ENCODE measurements around the gene CNOT9.

CNOT9 gene

DNA sequence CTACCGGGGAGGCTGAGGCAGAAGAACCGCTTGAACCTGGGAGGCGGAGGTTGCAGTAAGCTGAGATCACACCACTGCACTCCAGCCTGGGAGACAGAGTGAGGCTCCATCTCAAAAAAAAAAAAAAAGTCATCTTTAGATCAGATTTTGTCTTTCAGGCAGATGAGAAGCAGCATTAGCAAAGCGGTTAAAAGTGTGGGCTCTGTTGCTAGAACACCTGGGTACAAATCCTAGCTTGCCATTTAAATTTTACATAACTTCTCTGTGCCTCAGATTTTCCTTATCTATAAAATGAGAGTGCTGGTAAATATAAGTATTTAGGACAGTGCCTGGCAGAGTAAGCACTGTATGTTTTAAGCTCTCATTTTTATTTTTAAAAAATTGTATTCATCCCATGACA is 8.2 kb downstream of the CNOT9 start:
- Histone ChIP-seq H3K4me3 (ENCODE audit: low read depth in 1 of 5, low read length in 5 of 5) (no peak overlapping the region), H3K4me1 (ENCODE audit: control insufficient read depth in 5 of 5, insufficient read depth in 5 of 5, low read length in 5 of 5) (no peaks in the 10 kb centered on the region), H3K27me3 (ENCODE audit: control insufficient read depth in 5 of 5, insufficient read depth in 4 of 5, low read length in 5 of 5) (no peaks in the 10 kb centered on the region), H3K9me3 (ENCODE audit: control insufficient read depth in 5 of 5, low read length in 5 of 5) (no peaks in the 10 kb centered on the region), H3K9ac (ENCODE audit: low read length in 5 of 5) (no peak overlapping the region), H3K27ac (ENCODE audit: low read depth, low read length) (no peak overlapping the region), H3K36me3 (ENCODE audit: control insufficient read depth in 5 of 5, insufficient read depth in 5 of 5, low read length in 5 of 5) (peaks cover 5 to 31% (median 19%) of the 10 kb centered on the region in 5 donors)

DNA sequence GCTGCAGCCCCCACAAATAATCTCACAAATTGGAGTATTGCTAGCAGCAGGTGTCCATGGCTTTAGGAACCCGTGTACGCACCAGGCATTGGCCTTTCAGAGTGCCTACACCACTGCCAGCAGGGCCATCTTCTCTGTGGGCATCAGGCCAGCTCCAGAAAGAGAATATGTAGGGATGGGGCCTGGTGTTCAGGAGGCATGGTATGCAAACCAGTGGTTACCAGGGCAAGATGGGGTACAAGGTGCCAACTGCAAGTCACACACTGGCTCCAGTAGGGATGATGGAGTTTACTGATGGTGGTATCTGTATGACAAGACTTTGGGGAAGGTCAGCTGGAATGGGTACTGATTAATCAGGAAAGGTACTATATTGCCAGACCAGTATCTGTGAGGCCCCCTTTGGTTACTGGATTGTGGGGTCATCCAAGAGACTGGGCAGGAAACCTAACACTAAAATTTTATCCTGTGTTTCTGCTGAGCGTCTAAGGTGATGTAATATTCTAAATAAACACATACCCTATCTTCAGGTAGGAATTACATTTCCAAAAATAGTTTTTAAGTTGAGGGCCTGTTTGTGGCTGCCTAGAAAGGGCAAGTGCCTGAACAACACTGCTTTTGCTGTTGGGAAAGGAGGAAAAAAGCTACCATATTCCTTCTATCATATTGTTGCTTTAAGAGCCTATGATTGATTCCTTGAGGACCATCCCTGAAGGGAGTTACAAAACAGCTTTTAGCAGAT is 9.0 kb downstream of the CNOT9 start:
- H3K27ac ChIP-seq (ENCODE audit: low read depth, low read length): no peak overlapping the region
- no peaks in the 10 kb centered on the region for H3K4me1 ChIP-seq (ENCODE audit: control insufficient read depth in 5 of 5, insufficient read depth in 5 of 5, low read length in 5 of 5)
- H3K4me3 ChIP-seq (ENCODE audit: low read depth in 1 of 5, low read length in 5 of 5): no peak overlapping the region
- no peaks in the 10 kb centered on the region for H3K9me3 ChIP-seq (ENCODE audit: control insufficient read depth in 5 of 5, low read length in 5 of 5)
- H3K27me3 ChIP-seq (ENCODE audit: control insufficient read depth in 5 of 5, insufficient read depth in 4 of 5, low read length in 5 of 5): no peaks in the 10 kb centered on the region
- H3K36me3 ChIP-seq (ENCODE audit: control insufficient read depth in 5 of 5, insufficient read depth in 5 of 5, low read length in 5 of 5): peaks cover 7 to 27% (median 20%) of the 10 kb centered on the region in 5 donors
- no peak overlapping the region for H3K9ac ChIP-seq (ENCODE audit: low read length in 5 of 5)

DNA sequence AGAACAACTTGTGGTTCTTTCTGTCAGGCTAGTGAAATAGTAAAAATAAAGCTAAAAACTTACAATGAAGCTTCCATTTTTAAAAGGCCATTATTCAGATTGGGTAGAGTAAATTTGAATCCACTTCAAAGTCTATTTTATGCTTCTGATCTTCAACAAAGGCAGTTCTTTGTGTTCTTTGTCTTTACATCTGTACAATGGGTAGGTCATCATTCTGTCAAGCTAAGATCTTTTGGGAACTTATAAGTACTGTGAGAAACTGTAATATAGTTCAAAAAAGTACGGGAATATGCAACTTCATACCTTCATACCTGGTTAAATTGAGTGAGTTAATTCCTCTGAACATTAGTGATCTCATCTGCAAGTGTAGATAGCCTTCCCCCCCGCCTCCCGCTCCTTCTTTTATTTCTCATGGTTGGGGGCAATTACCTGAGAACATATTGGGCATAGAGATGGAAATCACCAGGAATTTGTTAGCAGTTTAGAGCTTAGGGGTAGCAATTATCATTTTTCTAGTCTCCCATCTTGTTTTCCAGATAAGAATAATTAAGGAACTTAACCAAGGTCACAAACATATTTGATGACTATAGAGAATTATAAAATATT is 9.7 kb downstream of the CNOT9 start:
- H3K27ac ChIP-seq (ENCODE audit: low read depth, low read length): no peak overlapping the region
- H3K9me3 ChIP-seq (ENCODE audit: control insufficient read depth in 5 of 5, low read length in 5 of 5): no peaks in the 10 kb centered on the region
- H3K27me3 ChIP-seq (ENCODE audit: control insufficient read depth in 5 of 5, insufficient read depth in 4 of 5, low read length in 5 of 5): no peaks in the 10 kb centered on the region
- H3K4me3 ChIP-seq (ENCODE audit: low read depth in 1 of 5, low read length in 5 of 5): no peak overlapping the region
- no peaks in the 10 kb centered on the region for H3K4me1 ChIP-seq (ENCODE audit: control insufficient read depth in 5 of 5, insufficient read depth in 5 of 5, low read length in 5 of 5)
- H3K36me3 ChIP-seq (ENCODE audit: control insufficient read depth in 5 of 5, insufficient read depth in 5 of 5, low read length in 5 of 5): peaks cover 10 to 31% (median 24%) of the 10 kb centered on the region in 5 donors
- H3K9ac ChIP-seq (ENCODE audit: low read length in 5 of 5): no peak overlapping the region

DNA sequence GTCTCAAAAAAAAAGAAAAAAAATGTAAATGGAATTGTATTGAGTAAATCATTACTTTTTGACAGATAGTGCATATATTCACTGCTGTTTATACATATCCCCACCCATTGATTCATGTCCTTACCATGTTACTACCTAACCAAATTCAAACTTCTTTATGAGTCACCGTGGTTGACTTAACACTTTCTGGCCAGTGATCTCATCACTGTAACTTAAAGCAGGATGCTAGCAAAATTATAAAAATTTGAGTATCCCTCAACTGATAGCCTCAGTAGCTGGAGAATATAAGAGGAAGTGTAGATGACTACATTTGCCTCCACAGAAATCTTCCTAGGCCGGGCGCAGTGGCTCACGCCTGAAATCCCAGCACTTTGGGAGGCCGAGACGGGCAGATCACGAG is 13.4 kb downstream of the CNOT9 start:
- Histone ChIP-seq H3K27me3 (ENCODE audit: control insufficient read depth in 5 of 5, insufficient read depth in 4 of 5, low read length in 5 of 5) (no peaks in the 10 kb centered on the region), H3K36me3 (ENCODE audit: control insufficient read depth in 5 of 5, insufficient read depth in 5 of 5, low read length in 5 of 5) (peaks cover 27 to 57% (median 47%) of the 10 kb centered on the region in 5 donors), H3K4me3 (ENCODE audit: low read depth in 1 of 5, low read length in 5 of 5) (no peak overlapping the region), H3K4me1 (ENCODE audit: control insufficient read depth in 5 of 5, insufficient read depth in 5 of 5, low read length in 5 of 5) (no peaks in the 10 kb centered on the region), H3K9ac (ENCODE audit: low read length in 5 of 5) (no peak overlapping the region), H3K9me3 (ENCODE audit: control insufficient read depth in 5 of 5, low read length in 5 of 5) (no peaks in the 10 kb centered on the region), H3K27ac (ENCODE audit: low read depth, low read length) (no peak overlapping the region)

DNA sequence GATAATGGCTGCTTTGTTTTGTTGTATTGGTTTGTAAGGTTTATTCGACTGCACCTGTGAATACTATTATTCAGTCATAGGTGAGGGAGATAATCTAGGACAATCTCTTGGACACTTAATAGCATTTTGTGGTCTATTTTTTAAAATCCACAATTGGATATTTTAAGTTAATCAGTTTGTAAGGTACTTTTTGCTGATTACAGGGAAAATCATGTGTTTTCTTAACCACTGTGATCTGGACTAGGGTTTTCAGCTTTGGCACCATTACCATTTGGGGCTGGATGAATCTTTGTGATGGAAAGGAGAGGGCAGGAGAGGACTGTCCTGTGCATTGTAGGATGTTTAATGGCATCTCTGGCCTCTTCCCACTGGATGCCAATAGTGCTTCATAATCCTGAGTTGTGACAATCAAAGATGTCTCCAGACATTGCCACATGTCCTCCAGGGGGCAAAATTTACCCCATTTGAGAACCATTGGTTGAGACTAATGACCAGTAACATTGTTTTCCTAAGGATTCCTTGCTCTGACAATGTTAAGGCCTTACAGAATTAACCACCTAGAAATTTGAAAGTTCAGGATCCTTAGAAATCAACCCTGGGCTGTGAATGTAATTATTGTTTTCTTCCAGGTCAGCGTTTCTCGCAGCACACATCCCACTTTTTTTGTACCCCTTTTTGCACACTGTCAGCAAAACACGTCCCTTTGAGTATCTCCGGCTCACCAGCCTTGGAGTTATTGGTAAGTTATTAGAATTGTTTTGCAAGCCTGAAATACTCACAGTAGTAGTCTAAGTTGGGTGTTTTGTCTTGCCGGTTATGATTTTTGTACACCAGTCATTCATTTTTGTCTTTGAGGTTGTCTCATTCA is 15.6 kb downstream of the CNOT9 start:
- no peaks in the 10 kb centered on the region for H3K27me3 ChIP-seq (ENCODE audit: control insufficient read depth in 5 of 5, insufficient read depth in 4 of 5, low read length in 5 of 5)
- peaks cover 28 to 66% (median 53%) of the 10 kb centered on the region in 5 donors for H3K36me3 ChIP-seq (ENCODE audit: control insufficient read depth in 5 of 5, insufficient read depth in 5 of 5, low read length in 5 of 5)
- H3K4me1 ChIP-seq (ENCODE audit: control insufficient read depth in 5 of 5, insufficient read depth in 5 of 5, low read length in 5 of 5): no peaks in the 10 kb centered on the region
- H3K27ac ChIP-seq (ENCODE audit: low read depth, low read length): no peak overlapping the region
- H3K9me3 ChIP-seq (ENCODE audit: control insufficient read depth in 5 of 5, low read length in 5 of 5): no peaks in the 10 kb centered on the region
- no peak overlapping the region for H3K4me3 ChIP-seq (ENCODE audit: low read depth in 1 of 5, low read length in 5 of 5)
- H3K9ac ChIP-seq (ENCODE audit: low read length in 5 of 5): no peak overlapping the region

DNA sequence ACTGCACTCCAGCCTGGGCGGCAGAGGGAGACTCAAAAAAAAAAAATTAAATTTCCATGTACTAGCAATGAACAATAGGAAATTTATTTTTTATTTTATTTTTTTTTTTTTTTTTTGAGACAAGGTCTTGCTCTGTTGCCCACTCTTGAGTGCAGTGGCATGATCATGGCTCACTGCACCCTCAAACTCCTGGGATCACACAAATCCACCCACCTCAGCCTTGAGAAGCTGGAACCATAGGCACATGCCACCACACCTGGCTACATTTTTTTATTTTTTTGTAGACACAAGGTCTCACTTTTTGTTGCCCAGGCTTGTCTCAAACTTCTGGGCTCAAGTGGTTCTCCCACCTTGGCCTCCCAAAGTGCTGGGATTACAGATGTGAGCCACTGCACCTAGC is 16.9 kb downstream of the CNOT9 start:
- Histone ChIP-seq H3K4me3 (ENCODE audit: low read depth in 1 of 5, low read length in 5 of 5) (no peak overlapping the region), H3K36me3 (ENCODE audit: control insufficient read depth in 5 of 5, insufficient read depth in 5 of 5, low read length in 5 of 5) (peaks cover 41 to 77% (median 63%) of the 10 kb centered on the region in 5 donors), H3K9ac (ENCODE audit: low read length in 5 of 5) (no peak overlapping the region), H3K4me1 (ENCODE audit: control insufficient read depth in 5 of 5, insufficient read depth in 5 of 5, low read length in 5 of 5) (no peaks in the 10 kb centered on the region), H3K9me3 (ENCODE audit: control insufficient read depth in 5 of 5, low read length in 5 of 5) (no peaks in the 10 kb centered on the region), H3K27me3 (ENCODE audit: control insufficient read depth in 5 of 5, insufficient read depth in 4 of 5, low read length in 5 of 5) (no peaks in the 10 kb centered on the region), H3K27ac (ENCODE audit: low read depth, low read length) (no peak overlapping the region)

DNA sequence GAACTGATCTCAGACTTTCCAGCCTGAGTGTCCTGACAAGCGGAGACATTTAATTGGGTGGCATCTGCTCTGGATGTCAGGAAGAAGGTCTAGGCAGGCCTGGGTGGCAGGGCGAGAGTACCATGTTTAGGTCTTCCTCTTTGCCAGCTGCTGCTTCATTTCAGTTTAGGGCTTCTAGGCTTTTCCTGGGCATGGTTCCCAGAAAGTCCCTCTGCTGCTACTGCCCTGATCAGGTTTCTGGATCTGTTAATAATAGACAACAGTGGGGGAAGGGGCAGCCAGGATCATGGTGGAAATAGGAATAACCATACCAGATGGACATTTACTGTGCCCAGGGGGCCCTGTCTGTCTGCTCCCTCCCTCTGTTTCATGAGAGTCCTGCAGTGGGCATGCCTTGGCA is 36.8 kb downstream of the CNOT9 start:
- peak overlapping the region; percentile 22 for H3K27ac ChIP-seq (ENCODE audit: low read depth, low read length)
- H3K9me3 ChIP-seq (ENCODE audit: control insufficient read depth in 5 of 5, low read length in 5 of 5): no peaks in the 10 kb centered on the region
- no peak overlapping the region for H3K4me3 ChIP-seq (ENCODE audit: low read depth in 1 of 5, low read length in 5 of 5)
- no peak overlapping the region for H3K9ac ChIP-seq (ENCODE audit: low read length in 5 of 5)
- no peaks in the 10 kb centered on the region for H3K27me3 ChIP-seq (ENCODE audit: control insufficient read depth in 5 of 5, insufficient read depth in 4 of 5, low read length in 5 of 5)
- H3K4me1 ChIP-seq (ENCODE audit: control insufficient read depth in 5 of 5, insufficient read depth in 5 of 5, low read length in 5 of 5): peaks cover 0 to 34% (median 22%) of the 10 kb centered on the region in 5 donors
- H3K36me3 ChIP-seq (ENCODE audit: control insufficient read depth in 5 of 5, insufficient read depth in 5 of 5, low read length in 5 of 5): no peaks in the 10 kb centered on the region

DNA sequence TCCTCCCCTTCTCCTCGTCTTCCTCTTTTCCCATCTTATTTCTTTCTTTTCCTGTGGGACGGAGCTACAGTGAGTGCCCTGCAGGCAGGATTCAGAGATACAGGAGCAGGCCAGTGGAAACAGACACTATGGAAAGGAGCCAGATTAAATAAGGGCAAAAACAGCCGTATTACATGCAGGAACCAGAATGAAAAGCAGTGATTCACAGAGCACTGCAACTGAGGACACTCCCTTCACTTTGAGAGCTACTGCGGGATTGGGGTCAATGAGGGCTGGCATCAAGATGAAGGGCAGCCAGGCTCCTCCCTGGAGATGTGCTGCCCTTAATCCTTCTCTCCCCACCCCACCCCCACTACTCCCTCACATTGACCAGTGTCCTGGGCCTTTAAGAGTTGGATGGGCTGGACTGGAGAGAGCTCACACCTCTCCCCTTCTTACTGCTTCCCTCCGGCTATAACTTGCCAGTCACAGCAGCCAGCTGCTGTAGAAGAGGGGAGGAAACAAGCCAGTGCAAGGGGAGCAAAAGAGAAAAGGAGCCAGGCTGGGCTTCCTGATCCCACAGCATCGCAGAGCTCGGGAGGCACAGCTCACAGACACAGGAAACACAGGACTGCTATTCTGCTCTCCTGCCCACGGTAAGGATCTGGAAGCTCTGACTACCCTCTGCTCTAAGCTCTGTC is 38.9 kb downstream of the CNOT9 start, which contains the start of gene PLCD4:
Gene PLCD4, plus strand, starts transcription at position 464 of the 680 bp plus-strand sequence. CDS start 7,841 bp downstream, outside the sequence.
- H3K36me3 ChIP-seq (ENCODE audit: control insufficient read depth in 5 of 5, insufficient read depth in 5 of 5, low read length in 5 of 5): no peaks in the 10 kb centered on the region
- peak within 1 kb of the TSS in 2 of 5 donors; percentile 20 to 57 for H3K9ac ChIP-seq (ENCODE audit: low read length in 5 of 5)
- peaks cover 0 to 34% (median 22%) of the 10 kb centered on the region in 5 donors for H3K4me1 ChIP-seq (ENCODE audit: control insufficient read depth in 5 of 5, insufficient read depth in 5 of 5, low read length in 5 of 5)
- H3K9me3 ChIP-seq (ENCODE audit: control insufficient read depth in 5 of 5, low read length in 5 of 5): no peaks in the 10 kb centered on the region
- H3K27ac ChIP-seq (ENCODE audit: low read depth, low read length): peak within 1 kb of the TSS; percentile 42
- H3K4me3 ChIP-seq (ENCODE audit: low read depth in 1 of 5, low read length in 5 of 5): peak within 1 kb of the TSS; percentile 5 to 52 (median 29)
- H3K27me3 ChIP-seq (ENCODE audit: control insufficient read depth in 5 of 5, insufficient read depth in 4 of 5, low read length in 5 of 5): no peaks in the 10 kb centered on the region

DNA sequence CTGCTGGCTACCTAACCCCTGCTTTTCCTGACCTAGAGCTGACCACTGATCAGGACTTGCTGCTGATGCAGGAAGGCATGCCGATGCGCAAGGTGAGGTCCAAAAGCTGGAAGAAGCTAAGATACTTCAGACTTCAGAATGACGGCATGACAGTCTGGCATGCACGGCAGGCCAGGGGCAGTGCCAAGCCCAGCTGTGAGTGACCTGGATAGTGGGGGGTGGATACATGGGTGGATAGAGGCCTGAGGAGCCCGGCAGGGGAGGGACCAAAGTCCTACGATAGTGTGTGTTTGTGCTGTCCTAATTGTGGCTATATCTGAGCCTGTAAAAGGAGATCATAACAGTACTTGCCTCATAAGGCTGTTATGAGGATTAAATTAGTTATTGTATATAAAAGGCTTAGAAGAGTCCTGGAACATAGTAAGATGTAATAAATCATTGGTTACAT is 47.3 kb downstream of the CNOT9 start:
- Histone ChIP-seq H3K4me1 (ENCODE audit: control insufficient read depth in 5 of 5, insufficient read depth in 5 of 5, low read length in 5 of 5) (no peaks in the 10 kb centered on the region), H3K9ac (ENCODE audit: low read length in 5 of 5) (no peak overlapping the region), H3K27ac (ENCODE audit: low read depth, low read length) (no peak overlapping the region), H3K36me3 (ENCODE audit: control insufficient read depth in 5 of 5, insufficient read depth in 5 of 5, low read length in 5 of 5) (peaks cover 0 to 4% (median 0%) of the 10 kb centered on the region in 5 donors), H3K9me3 (ENCODE audit: control insufficient read depth in 5 of 5, low read length in 5 of 5) (no peaks in the 10 kb centered on the region), H3K4me3 (ENCODE audit: low read depth in 1 of 5, low read length in 5 of 5) (no peak overlapping the region), H3K27me3 (ENCODE audit: control insufficient read depth in 5 of 5, insufficient read depth in 4 of 5, low read length in 5 of 5) (no peaks in the 10 kb centered on the region)

Data from subcutaneous abdominal adipose tissue (tissue), 5 donors.